Keratinocyte (primary cell): ENCODE data around the gene MAP3K20. TPM values are rescaled to one million over a fixed set of nuclear protein-coding genes. Genes with fewer than 3 reads are reported as not detected.

Source experiments
- DNase-seq: peaks from one replicate; pipeline ENCODE4 v3.0.0-alpha.2; 2011; ENCODE audit warnings: low read depth, missing footprints, low spot score
- FAIRE-seq: peaks from 2 replicates; lab custom pipeline; 2011; peaks lifted over from hg19 to GRCh38; lab: Jason Lieb, UNC
- H2AFZ ChIP-seq: 2 replicates; pipeline ENCODE4 v1.6.0; 2012; ENCODE audit warnings: low read length, control low read depth, inconsistent platforms; ENCODE audit not compliant: control insufficient read depth
- H3K27ac ChIP-seq: 2 replicates; pipeline ENCODE4 v1.5.1; 2011; ENCODE audit warnings: low read length; ENCODE audit not compliant: control insufficient read depth, insufficient read depth
- H3K27me3 ChIP-seq: 3 replicates; pipeline ENCODE4 v1.6.0; 2011; ENCODE audit warnings: low read length; ENCODE audit not compliant: control insufficient read depth, insufficient read depth; ENCODE audit errors: extremely low read depth
- H3K36me3 ChIP-seq, 2 experiments: 2 replicates in 1 of 2; 3 replicates in 1 of 2; pipeline ENCODE4 v1.5.1; 2011; ENCODE audit warnings: low read length in 2 of 2, mild to moderate bottlenecking in 1 of 2; ENCODE audit not compliant: control insufficient read depth in 2 of 2, insufficient read depth in 2 of 2; ENCODE audit errors: extremely low read depth in 1 of 2
- H3K4me1 ChIP-seq: 3 replicates; pipeline ENCODE4 v1.5.1; 2011; ENCODE audit warnings: low read length; ENCODE audit not compliant: control insufficient read depth, insufficient read depth; ENCODE audit errors: extremely low read depth
- H3K4me2 ChIP-seq: 3 replicates; pipeline ENCODE4 v1.6.0; 2011; ENCODE audit warnings: low read depth, low read length; ENCODE audit not compliant: control insufficient read depth, insufficient read depth; ENCODE audit errors: extremely low read depth
- H3K4me3 ChIP-seq, 3 experiments: fragments of 200-600 bp in 1 of 3; sonication (generic) in 1 of 3; 2 replicates in 2 of 3; 3 replicates in 1 of 3; pipeline ENCODE4 v1.5.1; 2011 to 2016; ENCODE audit warnings: low read length in 3 of 3, mild to moderate bottlenecking in 3 of 3, control low read depth in 2 of 3, inconsistent platforms in 1 of 3, low read depth in 1 of 3, mixed read lengths in 1 of 3, mixed run types in 1 of 3, moderate library complexity in 1 of 3; ENCODE audit not compliant: control insufficient read depth in 2 of 3, insufficient read depth in 2 of 3; ENCODE audit errors: extremely low read depth in 1 of 3
- H3K79me2 ChIP-seq: 2 replicates; pipeline ENCODE4 v1.6.0; 2012; ENCODE audit warnings: low read length; ENCODE audit not compliant: control insufficient read depth, insufficient read depth
- H3K9ac ChIP-seq: 3 replicates; pipeline ENCODE4 v1.6.0; 2011; ENCODE audit warnings: low read length; ENCODE audit not compliant: control insufficient read depth, insufficient read depth; ENCODE audit errors: extremely low read depth
- H3K9me1 ChIP-seq: 3 replicates; pipeline ENCODE4 v1.6.0; 2011; ENCODE audit warnings: low read length; ENCODE audit not compliant: control insufficient read depth, insufficient read depth; ENCODE audit errors: extremely low read depth
- H3K9me3 ChIP-seq: 2 replicates; pipeline ENCODE4 v1.5.1; 2012; ENCODE audit warnings: low read depth, low read length; ENCODE audit not compliant: control insufficient read depth
- H4K20me1 ChIP-seq: 3 replicates; pipeline ENCODE4 v1.6.0; 2011; ENCODE audit warnings: low read length; ENCODE audit not compliant: control insufficient read depth, insufficient read depth; ENCODE audit errors: extremely low read depth
- CTCF ChIP-seq, 3 experiments: IDR thresholded peaks in 1 of 3; conservative IDR thresholded peaks in 1 of 3; optimal IDR thresholded peaks in 1 of 3; 2 replicates in 2 of 3; 3 replicates in 1 of 3; pipeline versions ENCODE3 to v1.5.1; 2011; ENCODE audit warnings: low read length in 3 of 3, mild to moderate bottlenecking in 3 of 3, moderate library complexity in 2 of 3, control low read depth in 1 of 3, inconsistent platforms in 1 of 3; ENCODE audit not compliant: insufficient read depth in 2 of 3; ENCODE audit errors: extremely low read depth in 1 of 3
- EZH2 ChIP-seq: IDR thresholded peaks from one replicate; pipeline ENCODE4 v1.6.1; 2012; ENCODE audit warnings: inconsistent platforms, mild to moderate bottlenecking, low read length, moderate library complexity
- dilution Hi-C: fragments of 300-500 bp; cut with MboI; formaldehyde crosslinking; loops from one replicate; pipeline ENCODE4 v1.7.0; 2020; ENCODE audit warnings: low sequenced_read_pairs; ENCODE audit not compliant: extremely low pct_ligation_motif_present
- polyA plus RNA-seq, 5 experiments: library from polyadenylated mRNA; depleted of rRNA in 3 of 5; stranded (reverse) in 3 of 5; stranded (forward) in 1 of 5; unstranded in 1 of 5; fragments of >200 nt; gene quantifications; 1 replicate in 1 of 5; 2 replicates in 3 of 5; 3 replicates in 1 of 5; pipeline versions ENCODE4 v1.2.1 to v1.2.3, GENCODE V29; 2011 to 2012; ENCODE audit warnings: missing spikeins in 2 of 5, low read depth in 1 of 5, low replicate concordance in 1 of 5

The MAP3K20 gene
- polyA plus RNA-seq, 1 donor (not counting 4 experiments of a cell fraction or from before 2014, with no cell fraction given): 31.7 TPM

DNA sequence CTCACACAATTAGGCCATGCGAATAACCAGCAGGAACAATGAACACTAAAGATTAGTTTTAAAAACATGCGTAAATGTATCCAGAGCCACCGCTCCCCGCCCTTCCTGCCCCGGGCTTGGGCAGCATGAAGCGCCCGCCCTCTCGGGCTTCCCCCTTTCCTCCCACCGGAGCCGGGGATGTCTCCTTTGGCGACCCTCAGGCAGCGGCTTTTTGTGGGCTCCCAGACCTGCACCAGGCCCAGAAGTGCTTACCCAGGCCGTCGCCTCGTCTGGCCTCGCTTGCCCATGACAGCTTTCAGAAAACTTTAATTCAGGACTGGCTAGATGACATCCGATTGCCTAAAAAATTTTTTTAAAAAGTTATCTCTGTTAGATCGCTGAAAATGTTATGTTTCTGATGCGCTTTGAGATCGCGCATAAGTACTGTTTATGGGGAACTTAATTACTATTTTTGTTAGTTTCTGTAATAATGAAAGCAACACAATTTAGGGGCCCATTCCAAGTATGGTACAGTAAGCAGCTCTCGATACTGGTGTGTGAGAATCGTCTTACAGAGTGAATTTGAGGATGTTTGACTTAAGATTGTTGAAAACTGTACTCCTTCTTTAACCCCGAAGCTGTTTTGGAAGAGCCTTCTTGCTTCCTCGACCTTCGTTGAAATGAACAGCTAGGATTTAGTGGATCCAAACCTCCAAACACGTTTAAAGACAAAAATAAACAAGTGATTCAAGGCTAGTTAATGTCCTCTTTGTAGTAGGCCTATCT is 1.1 kb downstream of the MAP3K20 start:
- peak; percentile 46 for FAIRE-seq
- Histone ChIP-seq H3K27me3 (no peaks in the 10 kb centered on the region), H3K36me3 (no peaks in the 10 kb centered on the region), H3K9ac (peak overlapping the region; percentile 98), H3K79me2 (peaks cover 53% of the 10 kb centered on the region), H4K20me1 (no peaks in the 10 kb centered on the region), H3K27ac (peak overlapping the region; percentile 96), H3K4me2 (peak overlapping the region; percentile 97), H3K9me1 (no peaks in the 10 kb centered on the region), H3K9me3 (no peaks in the 10 kb centered on the region), H2AFZ (peak overlapping the region; percentile 91), H3K4me1 (peaks cover 34% of the 10 kb centered on the region), H3K4me3 (peak overlapping the region; percentile 49 to 95 (median 90))
- DNase-seq: no peak
- dilution Hi-C loops: no loop called here
- TF ChIP-seq EZH2 (no peak), CTCF (optimal IDR thresholded peaks at IDR 0.05 in 1 of 3, IDR thresholded peaks at IDR 0.05 in 1 of 3, conservative IDR thresholded peaks at IDR 0.05 in 1 of 3; ENCODE audit: extremely low read depth in 1 of 3, insufficient read depth in 2 of 3, low read length in 3 of 3) (no peak)

GRCh38 chr2:173077506-173078177 is 2.0 kb downstream of the MAP3K20 start:
- peak overlapping the region; percentile 96 for H3K27ac ChIP-seq
- H3K9ac ChIP-seq: peak overlapping the region; percentile 98
- H3K9me1 ChIP-seq: no peaks in the 10 kb centered on the region
- H3K4me2 ChIP-seq: peak overlapping the region; percentile 97
- H3K79me2 ChIP-seq: peaks cover 61% of the 10 kb centered on the region
- peak overlapping the region; percentile 49 to 95 (median 90) for H3K4me3 ChIP-seq
- H3K27me3 ChIP-seq: no peaks in the 10 kb centered on the region
- FAIRE-seq: no peak
- DNase-seq: no peak
- TF ChIP-seq CTCF (optimal IDR thresholded peaks at IDR 0.05 in 1 of 3, IDR thresholded peaks at IDR 0.05 in 1 of 3, conservative IDR thresholded peaks at IDR 0.05 in 1 of 3; ENCODE audit: extremely low read depth in 1 of 3, insufficient read depth in 2 of 3, low read length in 3 of 3) (no peak), EZH2 (no peak)
- H2AFZ ChIP-seq: no peak overlapping the region
- H4K20me1 ChIP-seq: no peaks in the 10 kb centered on the region
- H3K4me1 ChIP-seq: peaks cover 34% of the 10 kb centered on the region
- dilution Hi-C loops: no loop called here
- H3K9me3 ChIP-seq: no peaks in the 10 kb centered on the region
- no peaks in the 10 kb centered on the region for H3K36me3 ChIP-seq
